Skeletal muscle satellite cell (primary cell): ENCODE data around the gene SCAPER.

ENCODE experiments used
- H3K27me3 ChIP-seq: 2 replicates; pipeline ENCODE4 v1.7.0; 2013; ENCODE audit warnings: low read length; ENCODE audit not compliant: control insufficient read depth, insufficient read depth
- H3K36me3 ChIP-seq: 2 replicates; pipeline ENCODE4 v1.7.0; 2013; ENCODE audit warnings: mild to moderate bottlenecking, control low read depth, low read length; ENCODE audit not compliant: insufficient read depth
- H3K4me1 ChIP-seq: 2 replicates; pipeline ENCODE4 v1.7.0; 2013; ENCODE audit warnings: low read length; ENCODE audit not compliant: control insufficient read depth, insufficient read depth
- H3K4me2 ChIP-seq: 2 replicates; pipeline ENCODE4 v1.7.0; 2013; ENCODE audit warnings: mild to moderate bottlenecking, low read length
- H3K4me3 ChIP-seq: 2 replicates; pipeline ENCODE4 v1.7.0; 2013; ENCODE audit warnings: low read length
- H3K9ac ChIP-seq: 2 replicates; pipeline ENCODE4 v1.7.0; 2013; ENCODE audit warnings: mild to moderate bottlenecking, low read depth, low read length, moderate library complexity
- H3K9me3 ChIP-seq: replicated peaks from 2 replicates; pipeline ENCODE4 v1.7.0; 2013; ENCODE audit warnings: mild to moderate bottlenecking, control low read depth, low read length

The SCAPER gene

GRCh38 chr15:76386178-76386577 lies 519.0 kb downstream of the SCAPER start:
- Histone ChIP-seq H3K4me3 (no peak overlapping the region), H3K9ac (no peak overlapping the region), H3K27me3 (no peaks in the 10 kb centered on the region), H3K4me2 (no peak overlapping the region), H3K4me1 (no peaks in the 10 kb centered on the region), H3K36me3 (no peaks in the 10 kb centered on the region), H3K9me3 (no peaks in the 10 kb centered on the region)

- Histone ChIP-seq H3K27me3 (no peaks in the 10 kb centered on the region), H3K9me3 (no peaks in the 10 kb centered on the region), H3K9ac (no peak overlapping the region), H3K4me3 (no peak overlapping the region), H3K36me3 (no peaks in the 10 kb centered on the region), H3K4me1 (peaks cover 5% of the 10 kb centered on the region), H3K4me2 (no peak overlapping the region)
These were observed 520.7 kb downstream of the SCAPER start for GRCh38 chr15:76384409-76384808.

GRCh38 chr15:76382987-76383728 lies 522.0 kb downstream of the SCAPER start:
- no peak overlapping the region for H3K4me3 ChIP-seq
- H3K9me3 ChIP-seq = no peaks in the 10 kb centered on the region
- H3K36me3 ChIP-seq = no peaks in the 10 kb centered on the region
- no peak overlapping the region for H3K9ac ChIP-seq
- peaks cover 5% of the 10 kb centered on the region for H3K4me1 ChIP-seq
- H3K27me3 ChIP-seq = no peaks in the 10 kb centered on the region
- H3K4me2 ChIP-seq = no peak overlapping the region

GRCh38 chr15:76381366-76381765 lies 523.8 kb downstream of the SCAPER start:
- Histone ChIP-seq H3K36me3 (no peaks in the 10 kb centered on the region), H3K4me2 (no peak overlapping the region), H3K4me3 (no peak overlapping the region), H3K9me3 (no peaks in the 10 kb centered on the region), H3K9ac (no peak overlapping the region), H3K27me3 (no peaks in the 10 kb centered on the region), H3K4me1 (peaks cover 5% of the 10 kb centered on the region)

- Histone ChIP-seq H3K36me3 (no peaks in the 10 kb centered on the region), H3K9ac (no peak overlapping the region), H3K4me1 (peaks cover 5% of the 10 kb centered on the region), H3K9me3 (no peaks in the 10 kb centered on the region), H3K4me3 (no peak overlapping the region), H3K27me3 (no peaks in the 10 kb centered on the region), H3K4me2 (no peak overlapping the region)
These were observed 524.9 kb downstream of the SCAPER start for GRCh38 chr15:76380249-76380648.

GRCh38 chr15:76378691-76379090 lies 526.4 kb downstream of the SCAPER start:
- no peak overlapping the region for H3K4me2 ChIP-seq
- H3K4me3 ChIP-seq = no peak overlapping the region
- no peak overlapping the region for H3K9ac ChIP-seq
- H3K36me3 ChIP-seq = no peaks in the 10 kb centered on the region
- no peaks in the 10 kb centered on the region for H3K9me3 ChIP-seq
- H3K4me1 ChIP-seq = peaks cover 5% of the 10 kb centered on the region
- H3K27me3 ChIP-seq = no peaks in the 10 kb centered on the region

GRCh38 chr15:76377751-76378150 lies 527.4 kb downstream of the SCAPER start:
- H3K4me1 ChIP-seq = peaks cover 5% of the 10 kb centered on the region
- no peak overlapping the region for H3K4me3 ChIP-seq
- no peak overlapping the region for H3K4me2 ChIP-seq
- H3K36me3 ChIP-seq = no peaks in the 10 kb centered on the region
- no peak overlapping the region for H3K9ac ChIP-seq
- no peaks in the 10 kb centered on the region for H3K27me3 ChIP-seq
- no peaks in the 10 kb centered on the region for H3K9me3 ChIP-seq

GRCh38 chr15:76377217-76377616 lies 527.9 kb downstream of the SCAPER start:
- Histone ChIP-seq H3K4me2 (no peak overlapping the region), H3K9ac (no peak overlapping the region), H3K4me3 (no peak overlapping the region), H3K4me1 (peaks cover 5% of the 10 kb centered on the region), H3K27me3 (no peaks in the 10 kb centered on the region), H3K9me3 (no peaks in the 10 kb centered on the region), H3K36me3 (no peaks in the 10 kb centered on the region)

GRCh38 chr15:76376816-76377215 lies 528.3 kb downstream of the SCAPER start:
- no peaks in the 10 kb centered on the region for H3K27me3 ChIP-seq
- no peak overlapping the region for H3K9ac ChIP-seq

GRCh38 chr15:76376029-76376428 lies 529.1 kb downstream of the SCAPER start:
- Histone ChIP-seq H3K27me3 (no peaks in the 10 kb centered on the region), H3K4me1 (peaks cover 5% of the 10 kb centered on the region), H3K9ac (no peak overlapping the region), H3K36me3 (no peaks in the 10 kb centered on the region), H3K4me2 (no peak overlapping the region), H3K4me3 (no peak overlapping the region), H3K9me3 (no peaks in the 10 kb centered on the region)

More at GRCh38 chr15:76376816-76377215, 528.3 kb downstream of the SCAPER start:
- Histone ChIP-seq H3K9me3 (no peaks in the 10 kb centered on the region), H3K36me3 (no peaks in the 10 kb centered on the region), H3K4me3 (no peak overlapping the region), H3K4me1 (peaks cover 5% of the 10 kb centered on the region), H3K4me2 (no peak overlapping the region)

- Histone ChIP-seq H3K36me3 (no peaks in the 10 kb centered on the region), H3K27me3 (no peaks in the 10 kb centered on the region), H3K4me3 (no peak overlapping the region), H3K9ac (no peak overlapping the region), H3K9me3 (no peaks in the 10 kb centered on the region), H3K4me1 (peaks cover 5% of the 10 kb centered on the region), H3K4me2 (no peak overlapping the region)
These were observed 537.0 kb downstream of the SCAPER start for GRCh38 chr15:76368122-76368621.

- H3K4me2 ChIP-seq = no peak overlapping the region
- H3K27me3 ChIP-seq = no peaks in the 10 kb centered on the region
- no peaks in the 10 kb centered on the region for H3K9me3 ChIP-seq
- H3K36me3 ChIP-seq = no peaks in the 10 kb centered on the region
- peaks cover 5% of the 10 kb centered on the region for H3K4me1 ChIP-seq
- no peak overlapping the region for H3K4me3 ChIP-seq
- no peak overlapping the region for H3K9ac ChIP-seq
These were observed 538.4 kb downstream of the SCAPER start for GRCh38 chr15:76366714-76367113.
